GM21786 (cell line): Measurements from ENCODE around the gene TRA2B.

ENCODE experiments used
- ATAC-seq: cut with Tn5 transposase; IDR thresholded peaks from one replicate; pipeline ENCODE4 v1.9.1; 2021; ENCODE audit not compliant: unreplicated experiment

TRA2B gene

DNA sequence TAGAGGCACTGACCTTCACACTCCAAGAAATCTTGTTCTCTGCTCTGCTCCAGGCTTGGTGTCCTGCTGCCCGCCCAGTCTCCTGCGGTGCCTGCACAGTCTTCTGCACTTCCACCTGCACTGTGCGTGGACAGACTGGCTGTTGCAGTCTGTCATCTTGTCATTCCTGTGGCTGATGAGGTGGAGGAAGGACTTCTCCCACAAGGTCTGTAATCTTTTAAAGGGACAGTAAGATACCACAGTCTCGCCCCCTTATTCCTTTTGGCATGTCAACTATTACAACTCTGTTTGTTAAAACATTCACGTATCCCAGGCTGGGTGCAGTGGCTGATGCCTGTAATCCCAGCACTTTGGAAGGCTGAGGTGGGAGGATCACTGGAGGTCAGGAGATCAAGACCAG lies 58.9 kb downstream of the TRA2B start:
- ATAC-seq: no peak

DNA sequence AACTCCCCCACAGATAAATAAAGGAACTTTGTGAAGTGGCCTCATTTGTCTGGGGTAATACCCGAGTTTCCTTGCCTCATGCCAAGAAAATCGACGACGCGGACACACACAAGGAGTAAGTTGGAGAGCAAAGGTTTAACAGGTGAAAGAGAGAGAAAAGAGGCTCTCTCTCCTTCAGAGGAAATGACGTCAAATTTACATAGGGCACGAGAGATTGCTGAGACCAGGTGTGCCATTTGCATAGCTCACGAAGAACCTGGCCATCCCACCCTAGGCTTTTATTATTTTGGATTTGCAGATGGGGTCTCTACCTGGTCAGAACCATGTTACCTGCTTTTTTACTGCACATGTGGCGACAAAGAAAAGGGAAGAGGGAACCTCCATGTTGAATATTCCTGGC lies 63.7 kb downstream of the TRA2B start:
- no peak for ATAC-seq

GRCh38 chr3:185867650-185868049 lies 70.2 kb downstream of the TRA2B start:
- no peak for ATAC-seq

- no peak for ATAC-seq
Observed at GRCh38 chr3:185866995-185867394, 70.8 kb downstream of the TRA2B start.

DNA sequence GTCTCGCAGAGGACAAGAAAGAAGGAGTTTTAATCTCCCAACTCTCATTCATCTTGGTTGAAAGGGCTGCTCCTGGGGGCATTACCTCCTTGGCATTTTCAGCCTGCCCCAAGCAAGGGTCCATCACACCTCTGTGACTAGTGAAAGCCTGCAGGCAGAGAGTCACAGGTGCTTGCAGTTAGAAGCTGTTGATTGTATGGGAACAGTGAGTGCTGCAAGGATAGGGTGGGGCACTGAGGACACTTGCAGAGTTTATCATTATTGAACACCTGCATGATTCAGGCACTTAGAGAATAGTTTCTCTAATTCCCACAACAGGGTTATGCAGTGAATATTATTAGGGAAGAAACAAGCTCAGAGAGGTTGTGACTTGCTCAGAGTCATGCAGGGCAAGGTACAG lies 71.3 kb downstream of the TRA2B start:
- ATAC-seq: no peak
